Measurements from ENCODE around the gene STK16. TPM values are rescaled to one million over a fixed set of nuclear protein-coding genes. Genes with fewer than 3 reads are reported as not detected.

Gene STK16
- total and polyA plus RNA-seq, 2 of the 13 experiments (the other 11 are each of a cell fraction or from before 2014, with no cell fraction given) = 28.0 to 50.9 TPM

DNA sequence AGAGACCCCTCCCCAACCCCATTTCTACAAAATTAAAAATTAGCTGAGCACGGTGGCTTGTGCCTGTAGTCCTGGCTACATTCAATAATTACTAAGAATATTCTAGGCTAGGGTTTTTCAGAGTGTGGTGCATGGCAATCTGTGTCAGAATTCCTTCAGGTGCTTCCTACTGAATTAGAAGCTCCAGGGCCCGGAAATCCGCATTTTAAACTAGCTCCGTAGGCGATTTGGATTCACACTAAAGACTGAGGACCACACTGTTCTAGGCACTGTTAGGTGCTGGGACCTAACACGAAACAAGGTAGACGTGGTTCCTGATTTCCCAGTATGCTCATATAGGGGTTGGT, 39.3 kb upstream of the STK16 start (continued):
- TF ChIP-seq, protein P1, sequence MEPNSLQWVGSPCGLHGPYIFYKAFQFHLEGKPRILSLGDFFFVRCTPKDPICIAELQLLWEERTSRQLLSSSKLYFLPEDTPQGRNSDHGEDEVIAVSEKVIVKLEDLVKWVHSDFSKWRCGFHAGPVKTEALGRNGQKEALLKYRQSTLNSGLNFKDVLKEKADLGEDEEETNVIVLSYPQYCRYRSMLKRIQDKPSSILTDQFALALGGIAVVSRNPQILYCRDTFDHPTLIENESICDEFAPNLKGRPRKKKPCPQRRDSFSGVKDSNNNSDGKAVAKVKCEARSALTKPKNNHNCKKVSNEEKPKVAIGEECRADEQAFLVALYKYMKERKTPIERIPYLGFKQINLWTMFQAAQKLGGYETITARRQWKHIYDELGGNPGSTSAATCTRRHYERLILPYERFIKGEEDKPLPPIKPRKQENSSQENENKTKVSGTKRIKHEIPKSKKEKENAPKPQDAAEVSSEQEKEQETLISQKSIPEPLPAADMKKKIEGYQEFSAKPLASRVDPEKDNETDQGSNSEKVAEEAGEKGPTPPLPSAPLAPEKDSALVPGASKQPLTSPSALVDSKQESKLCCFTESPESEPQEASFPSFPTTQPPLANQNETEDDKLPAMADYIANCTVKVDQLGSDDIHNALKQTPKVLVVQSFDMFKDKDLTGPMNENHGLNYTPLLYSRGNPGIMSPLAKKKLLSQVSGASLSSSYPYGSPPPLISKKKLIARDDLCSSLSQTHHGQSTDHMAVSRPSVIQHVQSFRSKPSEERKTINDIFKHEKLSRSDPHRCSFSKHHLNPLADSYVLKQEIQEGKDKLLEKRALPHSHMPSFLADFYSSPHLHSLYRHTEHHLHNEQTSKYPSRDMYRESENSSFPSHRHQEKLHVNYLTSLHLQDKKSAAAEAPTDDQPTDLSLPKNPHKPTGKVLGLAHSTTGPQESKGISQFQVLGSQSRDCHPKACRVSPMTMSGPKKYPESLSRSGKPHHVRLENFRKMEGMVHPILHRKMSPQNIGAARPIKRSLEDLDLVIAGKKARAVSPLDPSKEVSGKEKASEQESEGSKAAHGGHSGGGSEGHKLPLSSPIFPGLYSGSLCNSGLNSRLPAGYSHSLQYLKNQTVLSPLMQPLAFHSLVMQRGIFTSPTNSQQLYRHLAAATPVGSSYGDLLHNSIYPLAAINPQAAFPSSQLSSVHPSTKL (CRISPR knock-in tag; IDR thresholded peaks at IDR 0.05) = no peak
- TF ChIP-seq SMC3 (IDR thresholded peaks at IDR 0.05; ENCODE audit: low read length) (no peak; the same call in 1 of the 2 replicates), ZNF383 (CRISPR knock-in tag; IDR thresholded peaks at IDR 0.05; ENCODE audit: borderline replicate concordance) (0 out of 2 replicates have a peak, but pooled peaks have one; percentile 83), EHMT2 (IDR thresholded peaks at IDR 0.05; ENCODE audit: borderline replicate concordance, low read depth, low read length) (no peak), SMAD9 (CRISPR knock-in tag; IDR thresholded peaks at IDR 0.05) (no peak), HIVEP1 (CRISPR knock-in tag; IDR thresholded peaks at IDR 0.05) (no peak), ZNF782 (CRISPR knock-in tag; IDR thresholded peaks at IDR 0.05; ENCODE audit: borderline replicate concordance) (peak; percentile 89; the same call in 1 of the 2 replicates), ZNF775 (CRISPR knock-in tag; IDR thresholded peaks at IDR 0.05; ENCODE audit: borderline replicate concordance) (0 out of 2 replicates have a peak, but pooled peaks have one; percentile 70), ZBTB38 (CRISPR knock-in tag; IDR thresholded peaks at IDR 0.05) (no peak), GLI4 (CRISPR knock-in tag; IDR thresholded peaks at IDR 0.05; ENCODE audit: borderline replicate concordance) (peak; percentile 21; the same call in 1 of the 2 replicates), ZNF614 (CRISPR knock-in tag; IDR thresholded peaks at IDR 0.05; ENCODE audit: borderline replicate concordance) (no peak), ATF1 (CRISPR knock-in tag; IDR thresholded peaks at IDR 0.05) (no peak), SRSF4 (IDR thresholded peaks at IDR 0.05; ENCODE audit: low read depth, low read length, poor library complexity, severe bottlenecking) (no peak), ZNF136 (CRISPR knock-in tag; IDR thresholded peaks at IDR 0.05; ENCODE audit: low read depth) (0 out of 2 replicates have a peak, but pooled peaks have one; percentile 3)
- TF ChIP-seq, protein P2, sequence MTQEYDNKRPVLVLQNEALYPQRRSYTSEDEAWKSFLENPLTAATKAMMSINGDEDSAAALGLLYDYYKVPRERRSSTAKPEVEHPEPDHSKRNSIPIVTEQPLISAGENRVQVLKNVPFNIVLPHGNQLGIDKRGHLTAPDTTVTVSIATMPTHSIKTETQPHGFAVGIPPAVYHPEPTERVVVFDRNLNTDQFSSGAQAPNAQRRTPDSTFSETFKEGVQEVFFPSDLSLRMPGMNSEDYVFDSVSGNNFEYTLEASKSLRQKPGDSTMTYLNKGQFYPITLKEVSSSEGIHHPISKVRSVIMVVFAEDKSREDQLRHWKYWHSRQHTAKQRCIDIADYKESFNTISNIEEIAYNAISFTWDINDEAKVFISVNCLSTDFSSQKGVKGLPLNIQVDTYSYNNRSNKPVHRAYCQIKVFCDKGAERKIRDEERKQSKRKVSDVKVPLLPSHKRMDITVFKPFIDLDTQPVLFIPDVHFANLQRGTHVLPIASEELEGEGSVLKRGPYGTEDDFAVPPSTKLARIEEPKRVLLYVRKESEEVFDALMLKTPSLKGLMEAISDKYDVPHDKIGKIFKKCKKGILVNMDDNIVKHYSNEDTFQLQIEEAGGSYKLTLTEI (CRISPR knock-in tag; conservative IDR thresholded peaks at IDR 0.05) = no peak
- TF ChIP-seq, protein P3, sequence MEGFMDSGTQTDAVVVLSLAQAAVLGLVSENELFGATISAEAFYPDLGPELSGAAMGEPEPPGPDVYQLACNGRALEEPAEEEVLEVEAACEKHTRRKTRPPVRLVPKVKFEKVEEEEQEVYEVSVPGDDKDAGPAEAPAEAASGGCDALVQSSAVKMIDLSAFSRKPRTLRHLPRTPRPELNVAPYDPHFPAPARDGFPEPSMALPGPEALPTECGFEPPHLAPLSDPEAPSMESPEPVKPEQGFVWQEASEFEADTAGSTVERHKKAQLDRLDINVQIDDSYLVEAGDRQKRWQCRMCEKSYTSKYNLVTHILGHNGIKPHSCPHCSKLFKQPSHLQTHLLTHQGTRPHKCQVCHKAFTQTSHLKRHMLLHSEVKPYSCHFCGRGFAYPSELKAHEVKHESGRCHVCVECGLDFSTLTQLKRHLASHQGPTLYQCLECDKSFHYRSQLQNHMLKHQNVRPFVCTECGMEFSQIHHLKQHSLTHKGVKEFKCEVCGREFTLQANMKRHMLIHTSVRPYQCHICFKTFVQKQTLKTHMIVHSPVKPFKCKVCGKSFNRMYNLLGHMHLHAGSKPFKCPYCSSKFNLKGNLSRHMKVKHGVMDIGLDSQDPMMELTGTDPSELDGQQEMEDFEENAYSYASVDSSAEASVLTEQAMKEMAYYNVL (CRISPR knock-in tag; IDR thresholded peaks at IDR 0.05; ENCODE audit: borderline replicate concordance) = no peak
- TF ChIP-seq, protein P4, sequence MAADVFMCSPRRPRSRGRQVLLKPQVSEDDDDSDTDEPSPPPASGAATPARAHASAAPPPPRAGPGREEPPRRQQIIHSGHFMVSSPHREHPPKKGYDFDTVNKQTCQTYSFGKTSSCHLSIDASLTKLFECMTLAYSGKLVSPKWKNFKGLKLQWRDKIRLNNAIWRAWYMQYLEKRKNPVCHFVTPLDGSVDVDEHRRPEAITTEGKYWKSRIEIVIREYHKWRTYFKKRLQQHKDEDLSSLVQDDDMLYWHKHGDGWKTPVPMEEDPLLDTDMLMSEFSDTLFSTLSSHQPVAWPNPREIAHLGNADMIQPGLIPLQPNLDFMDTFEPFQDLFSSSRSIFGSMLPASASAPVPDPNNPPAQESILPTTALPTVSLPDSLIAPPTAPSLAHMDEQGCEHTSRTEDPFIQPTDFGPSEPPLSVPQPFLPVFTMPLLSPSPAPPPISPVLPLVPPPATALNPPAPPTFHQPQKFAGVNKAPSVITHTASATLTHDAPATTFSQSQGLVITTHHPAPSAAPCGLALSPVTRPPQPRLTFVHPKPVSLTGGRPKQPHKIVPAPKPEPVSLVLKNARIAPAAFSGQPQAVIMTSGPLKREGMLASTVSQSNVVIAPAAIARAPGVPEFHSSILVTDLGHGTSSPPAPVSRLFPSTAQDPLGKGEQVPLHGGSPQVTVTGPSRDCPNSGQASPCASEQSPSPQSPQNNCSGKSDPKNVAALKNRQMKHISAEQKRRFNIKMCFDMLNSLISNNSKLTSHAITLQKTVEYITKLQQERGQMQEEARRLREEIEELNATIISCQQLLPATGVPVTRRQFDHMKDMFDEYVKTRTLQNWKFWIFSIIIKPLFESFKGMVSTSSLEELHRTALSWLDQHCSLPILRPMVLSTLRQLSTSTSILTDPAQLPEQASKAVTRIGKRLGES (CRISPR knock-in tag; IDR thresholded peaks at IDR 0.05; ENCODE audit: borderline replicate concordance) = no peak
